Umbilical cord (tissue), 2 donors: ENCODE data around the gene ZDHHC23. TPM values are rescaled to one million over a fixed set of nuclear protein-coding genes. Genes with fewer than 3 reads are reported as not detected.

Source experiments
- DNase-seq: peaks from one replicate; pipeline ENCODE4 v3.0.0-alpha.2; 2015; ENCODE audit warnings: low spot score
- total RNA-seq: library from RNA; depleted of rRNA; stranded (reverse); fragments of >200 nt; gene quantifications from one replicate; pipeline ENCODE4 v1.2.3, GENCODE V29; 2014; ENCODE audit warnings: low replicate concordance; ENCODE audit not compliant: insufficient read depth

The ZDHHC23 gene, protein sequence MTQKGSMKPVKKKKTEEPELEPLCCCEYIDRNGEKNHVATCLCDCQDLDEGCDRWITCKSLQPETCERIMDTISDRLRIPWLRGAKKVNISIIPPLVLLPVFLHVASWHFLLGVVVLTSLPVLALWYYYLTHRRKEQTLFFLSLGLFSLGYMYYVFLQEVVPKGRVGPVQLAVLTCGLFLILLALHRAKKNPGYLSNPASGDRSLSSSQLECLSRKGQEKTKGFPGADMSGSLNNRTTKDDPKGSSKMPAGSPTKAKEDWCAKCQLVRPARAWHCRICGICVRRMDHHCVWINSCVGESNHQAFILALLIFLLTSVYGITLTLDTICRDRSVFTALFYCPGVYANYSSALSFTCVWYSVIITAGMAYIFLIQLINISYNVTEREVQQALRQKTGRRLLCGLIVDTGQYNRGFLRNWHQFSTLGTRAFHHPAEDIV
- 3.1 TPM for total RNA-seq

- DNase-seq, result peak; percentile 40
Measured at GRCh38 chr3:113947372-113948014, at the start of gene ZDHHC23. Gene ZDHHC23 (plus strand): TSS chr3:113948013. CDS start chr3:113948803, 790 bp downstream.

GRCh38 chr3:113898892-113899291 lies 48.9 kb upstream of the ZDHHC23 start:
- DNase-seq, result no peak

DNA sequence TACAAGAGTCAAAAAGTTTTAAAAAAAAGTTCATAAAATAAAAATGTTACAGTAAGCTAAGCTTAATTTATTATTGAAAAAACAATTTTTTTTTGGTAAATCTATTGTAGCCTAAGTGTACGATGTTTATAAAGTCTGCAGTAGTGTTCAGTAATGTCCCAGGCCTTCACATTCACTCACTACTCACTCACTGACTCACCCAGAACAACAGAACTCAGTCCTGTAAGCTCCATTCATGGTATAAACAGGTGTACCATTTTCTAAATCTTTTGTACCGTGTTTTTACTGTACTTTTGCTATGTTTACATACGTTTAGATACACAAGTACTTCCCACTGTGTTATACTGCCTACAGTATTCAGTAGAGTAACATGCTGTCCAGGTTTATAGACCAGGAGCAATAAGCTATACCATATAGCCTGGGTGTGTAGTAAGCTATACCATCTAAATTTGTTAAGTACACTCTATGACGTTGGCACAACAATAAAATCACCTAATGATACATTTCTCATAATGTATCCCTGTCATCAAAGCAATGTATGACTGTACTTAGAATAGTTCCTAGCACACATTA lies 41.2 kb upstream of the ZDHHC23 start:
- no peak for DNase-seq

DNA sequence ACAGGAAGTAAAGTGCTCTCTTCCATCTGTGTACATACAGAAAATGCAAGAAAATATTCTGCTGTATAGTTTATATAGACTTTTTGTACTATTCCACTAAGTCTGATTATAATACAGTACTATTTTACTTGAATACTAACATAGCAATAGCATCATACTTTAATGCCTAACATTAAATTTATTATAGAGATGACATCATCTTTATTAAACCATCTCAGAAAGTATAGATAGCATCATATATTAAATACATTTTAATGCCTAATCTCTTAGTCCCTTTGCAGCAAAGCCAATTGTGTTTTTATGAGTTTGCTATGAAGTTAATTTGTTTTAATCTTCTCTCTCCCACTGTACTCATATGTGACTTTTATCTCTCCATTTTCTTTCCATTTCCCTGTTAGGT lies 39.7 kb upstream of the ZDHHC23 start:
- no peak for DNase-seq

GRCh38 chr3:113910966-113911365 lies 36.8 kb upstream of the ZDHHC23 start:
- DNase-seq, result no peak

- DNase-seq, result peak; percentile 24
Measured at GRCh38 chr3:113912552-113913236, 35.1 kb upstream of the ZDHHC23 start.

DNA sequence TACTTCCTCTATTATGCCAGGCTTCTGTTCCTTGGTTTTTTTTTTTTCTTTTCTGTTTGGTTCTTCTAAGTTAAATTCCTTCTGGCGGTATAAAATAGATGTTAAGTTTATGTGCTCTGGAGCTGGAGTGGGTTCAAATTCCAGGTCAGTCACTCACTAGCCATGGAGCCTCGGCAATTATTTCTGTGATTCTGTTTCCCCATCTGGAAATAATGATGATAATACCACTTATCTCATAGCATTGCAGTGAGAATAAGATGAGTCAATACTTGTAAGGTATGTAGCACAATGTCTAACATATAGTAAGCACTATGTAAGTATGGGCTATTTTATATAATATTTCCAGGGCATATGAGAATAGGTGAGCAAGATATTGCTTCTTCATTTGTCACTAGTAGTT lies 33.2 kb upstream of the ZDHHC23 start:
- peak; percentile 11 for DNase-seq

DNA sequence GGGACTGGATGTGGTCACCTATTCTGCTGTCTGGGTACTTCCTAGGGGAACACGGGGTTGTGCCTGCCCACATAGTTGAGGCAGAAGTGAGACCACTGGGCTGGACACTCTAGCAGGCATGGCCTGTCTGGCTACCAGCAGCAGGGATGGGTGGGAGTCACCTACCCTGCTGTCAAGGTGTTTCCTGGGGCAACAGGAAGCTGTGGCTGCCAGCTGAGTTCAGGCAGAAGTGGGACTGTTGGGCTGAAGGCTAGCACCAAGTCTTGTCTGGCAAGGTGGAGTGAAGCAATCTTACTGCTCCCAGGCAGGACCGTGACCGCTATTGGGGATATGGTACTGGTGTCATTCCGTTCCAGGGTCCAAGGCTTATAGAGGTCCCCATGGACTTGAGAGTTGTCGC lies 20.3 kb upstream of the ZDHHC23 start:
- DNase-seq, result no peak

GRCh38 chr3:113946831-113947230 lies 982 bp upstream of the ZDHHC23 start:
- DNase-seq, result no peak

GRCh38 chr3:113948015-113948917 lies 453 bp downstream of the ZDHHC23 start:
- DNase-seq, result peak; percentile 2

DNA sequence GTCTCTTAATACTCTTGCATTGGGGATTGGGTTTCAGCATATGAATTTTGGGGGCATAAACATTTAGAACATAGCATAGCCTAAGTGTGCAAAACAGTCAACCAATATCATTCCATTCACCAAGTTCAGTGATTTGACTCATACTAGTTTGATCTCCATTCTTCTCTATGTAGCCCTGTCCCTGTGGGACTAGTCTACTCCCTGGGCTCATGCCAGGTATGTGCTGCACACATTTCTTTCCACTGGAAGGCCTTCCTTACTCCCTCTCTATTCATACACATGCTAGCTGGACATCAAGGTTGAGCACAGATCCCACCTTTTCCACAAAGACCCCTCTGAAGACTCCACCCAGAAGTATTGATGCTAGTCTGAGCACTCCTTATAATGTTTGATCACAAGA lies 5.1 kb downstream of the ZDHHC23 start:
- no peak for DNase-seq

- no peak for DNase-seq
Measured at GRCh38 chr3:113953677-113954076, 5.9 kb downstream of the ZDHHC23 start.

DNA sequence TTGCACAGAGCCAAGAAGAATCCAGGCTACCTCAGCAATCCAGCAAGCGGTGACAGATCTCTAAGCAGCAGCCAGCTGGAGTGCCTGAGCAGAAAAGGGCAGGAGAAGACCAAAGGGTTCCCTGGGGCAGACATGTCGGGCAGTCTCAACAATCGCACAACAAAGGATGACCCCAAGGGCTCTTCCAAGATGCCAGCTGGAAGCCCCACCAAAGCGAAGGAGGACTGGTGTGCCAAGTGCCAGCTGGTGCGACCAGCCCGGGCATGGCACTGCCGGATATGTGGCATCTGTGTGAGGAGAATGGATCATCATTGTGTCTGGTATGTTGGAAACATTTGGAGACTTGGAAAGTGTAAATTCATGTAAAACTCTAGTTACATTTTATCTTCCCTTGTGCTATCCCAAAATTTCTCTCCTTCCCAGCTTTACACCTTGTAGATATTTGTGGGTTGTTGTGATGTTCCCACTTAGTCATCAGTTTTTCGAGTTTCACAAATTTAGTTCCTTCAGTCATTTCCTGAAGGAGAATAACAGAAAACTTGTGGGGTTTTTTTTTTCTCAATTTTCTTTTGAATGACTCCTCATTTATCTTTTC lies 6.4 kb downstream of the ZDHHC23 start:
- no peak for DNase-seq

DNA sequence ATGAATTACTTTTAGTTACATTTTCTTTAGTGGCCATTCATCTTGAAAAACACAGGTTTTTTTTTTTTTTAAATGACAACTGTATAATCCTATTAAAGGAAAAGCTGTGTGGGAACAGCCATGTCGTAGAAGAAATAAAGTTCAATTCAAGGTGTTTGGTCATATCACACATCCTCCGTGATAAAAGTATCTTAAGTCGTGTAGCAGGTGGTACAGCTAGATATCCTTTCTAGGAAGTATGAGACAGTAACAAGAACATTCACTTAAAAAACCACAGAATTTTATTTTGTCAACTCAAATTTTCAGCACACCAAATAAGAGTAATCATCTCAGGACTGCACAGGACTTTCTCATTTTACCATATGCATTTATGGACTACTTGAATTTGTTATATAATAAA lies 16.1 kb downstream of the ZDHHC23 start:
- DNase-seq, result no peak

DNA sequence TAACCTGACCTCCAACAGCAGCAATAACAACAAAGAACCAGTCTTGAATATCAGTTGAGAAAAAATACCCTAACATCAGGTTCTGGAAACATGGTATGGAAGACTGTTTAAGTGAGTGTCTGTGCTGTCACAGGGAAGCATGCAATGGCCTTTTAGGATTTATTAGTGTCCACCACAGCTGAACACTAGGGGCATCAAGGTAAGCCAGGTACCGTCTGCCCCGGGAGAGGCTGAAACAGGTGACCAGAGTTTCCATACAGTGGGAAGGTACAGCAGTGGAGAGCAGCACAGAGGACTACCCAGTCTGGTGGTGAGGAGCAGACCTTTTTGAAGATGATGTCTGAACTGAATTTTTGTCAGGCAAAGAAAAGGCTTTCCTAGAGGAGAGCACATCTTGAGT lies 18.4 kb downstream of the ZDHHC23 start:
- DNase-seq, result no peak

DNA sequence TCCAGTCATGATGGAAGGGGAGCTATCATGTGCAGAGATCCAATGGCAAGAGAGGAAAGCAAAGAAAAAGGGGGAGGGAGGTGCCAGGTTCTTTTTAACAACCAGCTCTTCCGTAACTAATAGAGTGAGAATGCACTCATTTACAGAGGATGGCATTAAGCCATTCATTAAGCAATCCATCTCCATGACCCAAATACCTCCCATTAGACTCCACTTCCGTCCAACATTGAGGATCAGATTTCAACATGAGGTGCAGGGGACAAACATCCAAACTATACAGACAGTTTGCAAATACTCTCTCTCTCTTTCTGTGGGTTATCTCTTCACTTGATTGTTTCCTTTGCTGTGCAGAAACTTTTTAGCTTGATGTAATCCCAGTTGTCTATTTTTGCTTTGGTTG lies 21.2 kb downstream of the ZDHHC23 start:
- no peak for DNase-seq

GRCh38 chr3:113977822-113978221 lies 30.0 kb downstream of the ZDHHC23 start:
- no peak for DNase-seq

- DNase-seq, result no peak
Measured at GRCh38 chr3:113979916-113980315, 32.1 kb downstream of the ZDHHC23 start.

GRCh38 chr3:113981803-113982202 lies 34.0 kb downstream of the ZDHHC23 start:
- DNase-seq, result peak; percentile 16

DNA sequence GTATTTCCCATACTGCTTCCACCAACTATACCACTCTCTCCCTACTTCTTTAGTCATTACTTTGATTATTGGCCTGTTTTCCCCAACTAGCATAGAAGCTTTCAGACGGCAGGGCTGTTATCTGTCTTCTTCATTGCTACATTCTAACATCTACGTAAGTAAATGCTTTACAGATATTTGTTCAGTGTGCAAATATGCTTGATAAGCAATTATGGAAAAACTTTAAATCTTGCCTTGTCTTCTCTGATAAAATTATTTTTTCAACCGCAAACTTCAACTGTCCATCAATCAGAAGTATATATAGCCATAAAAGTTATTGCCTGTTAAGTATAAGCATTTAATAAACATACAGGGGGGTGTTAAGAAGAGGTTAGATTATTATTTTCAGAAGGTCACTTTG lies 35.7 kb downstream of the ZDHHC23 start:
- peak; percentile 4 for DNase-seq

GRCh38 chr3:113985541-113985940 lies 37.7 kb downstream of the ZDHHC23 start:
- no peak for DNase-seq
